ENCODE results near the gene SETD5. TPM values are rescaled to one million over a fixed set of nuclear protein-coding genes. Genes with fewer than 3 reads are reported as not detected.

Gene SETD5
- total RNA-seq, 4 donors from 2014 or later, result 72.5 to 272 (median 147) TPM

GRCh38 chr3:9501226-9501625, 103.8 kb downstream of the SETD5 start:
- H3K9me3 ChIP-seq, result no peaks in the 10 kb centered on the region
- peaks cover 0 to 10% (median 0%) of the 10 kb centered on the region in 4 donors for H3K4me1 ChIP-seq
- DNase-seq, result no peak
- no peak overlapping the region for H3K4me3 ChIP-seq
- H3K27me3 ChIP-seq, result peaks cover 0 to 10% of the 10 kb centered on the region in 2 donors
- H3K36me3 ChIP-seq, result no peaks in the 10 kb centered on the region
- no peak for TF ChIP-seq CTCF (IDR thresholded peaks at IDR 0.05)
- no peak for TF ChIP-seq POLR2A (IDR thresholded peaks at IDR 0.05)
- no peak overlapping the region for H3K27ac ChIP-seq

GRCh38 chr3:9503283-9503682, 105.9 kb downstream of the SETD5 start:
- no peaks in the 10 kb centered on the region for H3K9me3 ChIP-seq
- no peak overlapping the region for H3K27ac ChIP-seq
- TF ChIP-seq POLR2A (IDR thresholded peaks at IDR 0.05), result no peak
- TF ChIP-seq CTCF (IDR thresholded peaks at IDR 0.05), result peak; percentile 63 to 72 (median 65)
- peaks cover 0 to 10% of the 10 kb centered on the region in 2 donors for H3K27me3 ChIP-seq
- H3K4me1 ChIP-seq, result peaks cover 0 to 10% (median 0%) of the 10 kb centered on the region in 4 donors
- DNase-seq, result peak; percentile 66 to 86 (median 76)
- no peaks in the 10 kb centered on the region for H3K36me3 ChIP-seq
- no peak overlapping the region for H3K4me3 ChIP-seq

- no peak for DNase-seq
- no peaks in the 10 kb centered on the region for H3K4me1 ChIP-seq
- no peak for TF ChIP-seq POLR2A (IDR thresholded peaks at IDR 0.05)
- no peak for TF ChIP-seq CTCF (IDR thresholded peaks at IDR 0.05)
- no peak overlapping the region for H3K27ac ChIP-seq
- H3K36me3 ChIP-seq, result no peaks in the 10 kb centered on the region
- H3K27me3 ChIP-seq, result no peaks in the 10 kb centered on the region
- no peaks in the 10 kb centered on the region for H3K9me3 ChIP-seq
- no peak overlapping the region for H3K4me3 ChIP-seq
Observed at GRCh38 chr3:9507586-9508578, 110.5 kb downstream of the SETD5 start.

- DNase-seq, result no peak
Observed at GRCh38 chr3:9508781-9509180, 111.4 kb downstream of the SETD5 start.

GRCh38 chr3:9512456-9513045, 115.1 kb downstream of the SETD5 start:
- no peaks in the 10 kb centered on the region for H3K27me3 ChIP-seq
- no peak overlapping the region for H3K4me3 ChIP-seq
- TF ChIP-seq CTCF (IDR thresholded peaks at IDR 0.05) (no peak), POLR2A (IDR thresholded peaks at IDR 0.05) (no peak)
- no peak overlapping the region for H3K27ac ChIP-seq
- no peaks in the 10 kb centered on the region for H3K36me3 ChIP-seq
- DNase-seq, result no peak
- no peaks in the 10 kb centered on the region for H3K4me1 ChIP-seq
- H3K9me3 ChIP-seq, result no peaks in the 10 kb centered on the region

More at GRCh38 chr3:9508781-9509180, 111.4 kb downstream of the SETD5 start:
- no peaks in the 10 kb centered on the region for H3K9me3 ChIP-seq
- no peaks in the 10 kb centered on the region for H3K4me1 ChIP-seq
- no peaks in the 10 kb centered on the region for H3K27me3 ChIP-seq
- no peak overlapping the region for H3K27ac ChIP-seq
- H3K36me3 ChIP-seq, result no peaks in the 10 kb centered on the region
- no peak overlapping the region for H3K4me3 ChIP-seq
- no peak for TF ChIP-seq POLR2A (IDR thresholded peaks at IDR 0.05)
- TF ChIP-seq CTCF (IDR thresholded peaks at IDR 0.05), result no peak

All from Peyer's patch (tissue), 4 donors.